GM18508 (cell line): ENCODE results near the gene APBB1IP.
"Not testable (repeated sequence)": the region's sequence is repeated elsewhere in the genome, so short reads cannot be mapped to it uniquely, and the experiment has no call there.

Source experiments
- ATAC-seq: cut with Tn5 transposase; IDR thresholded peaks from one replicate; pipeline ENCODE4 v1.9.1; 2021; ENCODE audit warnings: moderate number of reproducible peaks; ENCODE audit not compliant: insufficient read depth, unreplicated experiment

Gene APBB1IP

GRCh38 chr10:26550774-26551526 is 112.8 kb downstream of the APBB1IP start:
- no peak for ATAC-seq

GRCh38 chr10:26554246-26554645 is 116.1 kb downstream of the APBB1IP start:
- no peak for ATAC-seq

GRCh38 chr10:26555719-26556368 is 117.7 kb downstream of the APBB1IP start:
- no peak for ATAC-seq

GRCh38 chr10:26556748-26557640 is 118.9 kb downstream of the APBB1IP start:
- ATAC-seq, result no peak

- ATAC-seq, result no peak
Observed at GRCh38 chr10:26557641-26558014, 119.5 kb downstream of the APBB1IP start.

GRCh38 chr10:26566525-26567350 is 128.6 kb downstream of the APBB1IP start:
- no peak for ATAC-seq

- no peak for ATAC-seq
Observed at GRCh38 chr10:26567351-26567721, 129.2 kb downstream of the APBB1IP start.

- no peak for ATAC-seq
Observed at GRCh38 chr10:26571655-26572054, 133.5 kb downstream of the APBB1IP start.

- no peak for ATAC-seq
Observed at GRCh38 chr10:26573674-26574073, 135.5 kb downstream of the APBB1IP start.

GRCh38 chr10:26574783-26575182 is 136.6 kb downstream of the APBB1IP start:
- peak; percentile 73 for ATAC-seq

- ATAC-seq, result not testable (repeated sequence)
Observed at GRCh38 chr10:26578371-26578770, 140.2 kb downstream of the APBB1IP start.

GRCh38 chr10:26579256-26580063 is 141.3 kb downstream of the APBB1IP start:
- ATAC-seq, result no peak

- ATAC-seq, result no peak
Observed at GRCh38 chr10:26586211-26586610, 148.1 kb downstream of the APBB1IP start.

GRCh38 chr10:26588611-26589010 is 150.5 kb downstream of the APBB1IP start:
- ATAC-seq, result no peak

- not testable (repeated sequence) for ATAC-seq
Observed at GRCh38 chr10:26589813-26590212, 151.7 kb downstream of the APBB1IP start.

- ATAC-seq, result no peak
Observed at GRCh38 chr10:26593896-26594295, 155.8 kb downstream of the APBB1IP start.

- not testable (repeated sequence) for ATAC-seq
Observed at GRCh38 chr10:26603283-26603682, 165.1 kb downstream of the APBB1IP start.

- not testable (repeated sequence) for ATAC-seq
Observed at GRCh38 chr10:26604320-26605093, 166.4 kb downstream of the APBB1IP start.
